Esophagus muscularis mucosa (tissue), 4 donors: Measurements from ENCODE around the gene RNF141.

Experiments
- EP300 ChIP-seq: sonication (generic); formaldehyde crosslinking; IDR thresholded peaks from one replicate; pipeline ENCODE4 v1.6.1; 2017; ENCODE audit warnings: antibody characterized with exemption
- POLR2A ChIP-seq: fragments of 450-650 bp; IDR thresholded peaks from one replicate; pipeline ENCODE4 v1.6.1; 2017; ENCODE audit warnings: antibody characterized with exemption, moderate library complexity, mild to moderate bottlenecking, low read depth
- TF ChIP-seq, protein P1 (sequence below), 3 experiments: fragments of 200-600 bp in 2 of 3; fragments of 450-650 bp in 1 of 3; sonication (generic) in 2 of 3; IDR thresholded peaks; one replicate each; pipeline ENCODE4 v1.5.1; 2017 to 2019; ENCODE audit warnings: antibody characterized with exemption in 3 of 3, mild to moderate bottlenecking in 2 of 3, moderate library complexity in 1 of 3

- TF ChIP-seq POLR2A, result no peak
- no peak for TF ChIP-seq EP300
- TF ChIP-seq, protein P1, sequence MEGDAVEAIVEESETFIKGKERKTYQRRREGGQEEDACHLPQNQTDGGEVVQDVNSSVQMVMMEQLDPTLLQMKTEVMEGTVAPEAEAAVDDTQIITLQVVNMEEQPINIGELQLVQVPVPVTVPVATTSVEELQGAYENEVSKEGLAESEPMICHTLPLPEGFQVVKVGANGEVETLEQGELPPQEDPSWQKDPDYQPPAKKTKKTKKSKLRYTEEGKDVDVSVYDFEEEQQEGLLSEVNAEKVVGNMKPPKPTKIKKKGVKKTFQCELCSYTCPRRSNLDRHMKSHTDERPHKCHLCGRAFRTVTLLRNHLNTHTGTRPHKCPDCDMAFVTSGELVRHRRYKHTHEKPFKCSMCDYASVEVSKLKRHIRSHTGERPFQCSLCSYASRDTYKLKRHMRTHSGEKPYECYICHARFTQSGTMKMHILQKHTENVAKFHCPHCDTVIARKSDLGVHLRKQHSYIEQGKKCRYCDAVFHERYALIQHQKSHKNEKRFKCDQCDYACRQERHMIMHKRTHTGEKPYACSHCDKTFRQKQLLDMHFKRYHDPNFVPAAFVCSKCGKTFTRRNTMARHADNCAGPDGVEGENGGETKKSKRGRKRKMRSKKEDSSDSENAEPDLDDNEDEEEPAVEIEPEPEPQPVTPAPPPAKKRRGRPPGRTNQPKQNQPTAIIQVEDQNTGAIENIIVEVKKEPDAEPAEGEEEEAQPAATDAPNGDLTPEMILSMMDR (IDR thresholded peaks at IDR 0.05), result no peak
Observed at GRCh38 chr11:10481560-10482349, 59.2 kb downstream of the RNF141 start.
